ENCODE data around the gene INTS6L.
"Not testable (repeated sequence)": the region's sequence is repeated elsewhere in the genome, so short reads cannot be mapped to it uniquely, and the experiment has no call there.

INTS6L gene

DNA sequence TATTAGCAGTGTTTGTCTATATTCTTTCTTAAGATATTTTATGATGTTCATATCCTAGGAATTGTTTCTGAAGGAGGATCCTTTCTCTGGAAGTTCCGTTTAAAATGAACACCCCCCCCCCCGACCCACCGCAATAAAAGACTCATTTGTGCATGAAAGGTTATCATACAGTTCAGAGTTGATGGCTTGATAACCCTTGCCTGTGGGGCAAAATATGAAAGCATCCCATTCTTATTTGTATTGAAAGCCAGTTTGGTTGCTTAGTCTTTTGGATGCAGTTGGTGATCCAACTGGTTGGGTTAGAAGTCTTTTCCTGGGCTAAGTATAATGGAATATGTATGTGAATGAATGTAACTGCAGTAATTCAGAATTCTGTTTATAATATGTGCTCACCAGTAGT is 8.3 kb downstream of the INTS6L start:
- DNase-seq = no peak

DNA sequence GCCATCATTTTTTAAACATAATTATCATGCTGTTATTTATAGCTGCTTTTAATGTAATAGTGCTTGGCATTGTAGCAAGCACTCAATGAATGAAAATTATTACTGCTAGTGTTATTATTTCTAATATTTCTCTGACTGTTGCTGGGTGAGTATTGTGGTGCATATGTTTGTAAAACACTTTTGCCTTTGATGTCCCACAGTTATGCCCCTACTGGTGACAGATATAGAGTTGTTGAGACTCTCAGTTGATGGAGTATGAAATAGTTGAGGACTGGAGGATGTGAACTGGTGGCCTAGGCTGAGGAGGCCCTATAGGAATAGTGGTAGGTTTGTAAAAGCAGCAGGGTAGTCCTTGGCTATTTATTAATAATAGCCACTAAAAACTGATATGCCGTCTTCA is 9.6 kb downstream of the INTS6L start:
- DNase-seq = no peak

DNA sequence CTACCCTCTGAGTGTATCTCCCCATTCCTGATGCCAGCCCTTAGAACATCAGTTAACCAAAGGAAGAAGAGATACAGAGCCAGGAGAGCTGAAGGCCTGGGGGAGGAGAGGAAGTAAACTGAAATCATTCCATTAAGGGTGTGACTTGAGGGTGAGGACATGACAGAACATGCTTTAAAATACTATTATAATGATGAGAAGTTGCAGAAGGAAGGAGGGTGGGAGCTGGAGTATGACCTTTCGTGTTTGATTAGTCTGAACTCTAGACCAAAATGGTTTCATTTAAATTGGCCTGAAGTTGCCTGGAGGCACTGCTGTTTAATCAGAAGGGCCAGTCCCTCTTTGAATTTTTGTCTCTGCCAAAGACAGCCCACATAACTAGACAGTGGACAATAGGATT is 11.4 kb downstream of the INTS6L start:
- no peak for DNase-seq

DNA sequence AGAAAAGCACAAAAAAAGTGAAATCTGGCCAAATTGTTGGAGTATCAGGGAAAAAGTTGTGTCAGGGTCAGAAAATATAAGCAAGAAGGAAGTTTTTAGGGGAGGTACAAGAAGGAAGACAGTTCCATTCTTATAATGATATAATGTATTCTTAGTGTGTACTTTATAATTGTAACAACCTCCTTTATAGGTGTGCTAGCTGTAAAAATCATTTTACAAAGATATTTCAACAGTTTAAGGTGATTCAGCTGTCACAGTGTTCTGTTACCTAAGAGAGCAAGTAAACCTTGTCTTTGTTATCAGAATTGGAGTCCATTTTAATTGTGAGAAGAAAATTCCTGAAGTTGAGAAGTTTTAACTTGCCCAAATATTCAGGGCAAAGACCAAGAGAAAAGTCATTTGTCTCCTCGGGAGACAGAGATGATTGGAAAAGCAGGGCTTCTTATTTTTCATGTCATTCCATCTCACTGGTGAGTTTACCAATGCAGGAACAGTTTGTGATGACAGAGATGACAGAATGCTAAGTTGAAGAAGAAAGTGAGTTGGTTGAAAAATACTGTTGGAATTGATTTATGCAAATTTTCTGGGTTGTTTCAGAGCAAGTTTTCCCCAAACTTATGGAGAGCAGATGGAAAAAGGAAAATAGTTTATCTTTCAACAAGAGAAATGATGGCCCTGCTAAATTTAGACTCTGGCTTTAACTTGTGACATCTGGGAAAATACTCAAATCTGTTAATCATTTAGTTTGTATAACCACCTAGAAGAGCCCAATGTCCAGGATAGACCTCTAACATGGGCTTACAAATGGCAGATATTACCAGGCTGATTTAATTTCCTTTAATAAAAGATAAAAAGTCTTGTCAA is 14.8 kb downstream of the INTS6L start:
- DNase-seq = no peak

DNA sequence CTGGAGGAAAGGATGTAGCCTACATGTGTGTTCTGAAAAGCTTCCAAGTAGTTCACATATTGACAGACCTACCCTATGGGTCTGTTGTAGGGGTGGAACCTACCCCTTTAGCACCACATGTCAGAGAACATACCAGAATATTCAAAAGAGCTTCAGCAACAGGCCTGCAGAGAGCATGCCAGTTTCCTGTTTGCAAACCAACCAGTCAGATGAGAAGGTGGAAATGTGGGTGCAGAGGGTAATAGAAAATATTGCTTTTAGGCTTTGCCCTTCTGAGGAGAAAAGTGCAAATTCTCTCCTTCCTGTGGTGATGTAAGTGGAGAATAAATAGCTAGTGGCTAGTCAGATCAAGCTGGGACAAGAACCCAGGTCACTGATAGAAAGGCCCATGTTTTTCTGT is 16.4 kb downstream of the INTS6L start:
- DNase-seq = no peak

DNA sequence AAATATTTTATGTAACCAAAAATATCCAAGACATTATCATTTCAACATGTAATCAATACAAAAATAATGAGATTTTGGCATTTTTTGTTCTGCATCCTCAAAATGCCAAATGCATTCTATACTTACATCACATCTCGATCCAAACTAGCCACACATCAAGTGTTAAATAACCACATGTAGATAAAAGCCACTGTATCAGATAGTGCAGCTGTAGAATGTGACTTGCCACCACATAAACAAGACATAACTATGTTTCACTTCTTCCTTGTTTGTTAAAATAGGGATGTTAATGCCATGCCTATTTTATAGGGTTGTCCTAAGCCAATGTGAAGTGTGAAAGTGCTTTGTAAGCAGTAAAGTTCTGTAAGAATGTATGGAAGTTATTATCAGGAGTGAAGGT is 20.9 kb downstream of the INTS6L start:
- DNase-seq = no peak

DNA sequence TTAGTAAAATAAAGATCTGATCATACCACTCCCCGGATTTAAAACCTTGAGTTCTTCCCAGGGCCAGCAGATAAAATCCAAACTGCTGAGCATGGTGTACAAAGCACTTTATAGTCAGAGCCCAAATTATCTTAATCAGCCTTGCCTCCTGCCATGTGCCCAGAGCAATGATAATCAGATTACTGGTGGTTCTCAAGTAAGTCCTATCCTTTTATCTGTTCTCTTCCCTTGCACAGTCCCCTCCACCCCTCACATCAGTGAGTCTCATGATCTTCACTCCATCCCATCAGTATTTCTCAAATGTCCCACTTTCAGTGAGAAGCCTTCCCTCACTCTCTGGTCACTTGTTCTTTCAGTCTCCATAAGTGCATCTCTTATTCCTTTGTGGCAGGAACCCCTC is 22.7 kb downstream of the INTS6L start:
- DNase-seq = no peak

DNA sequence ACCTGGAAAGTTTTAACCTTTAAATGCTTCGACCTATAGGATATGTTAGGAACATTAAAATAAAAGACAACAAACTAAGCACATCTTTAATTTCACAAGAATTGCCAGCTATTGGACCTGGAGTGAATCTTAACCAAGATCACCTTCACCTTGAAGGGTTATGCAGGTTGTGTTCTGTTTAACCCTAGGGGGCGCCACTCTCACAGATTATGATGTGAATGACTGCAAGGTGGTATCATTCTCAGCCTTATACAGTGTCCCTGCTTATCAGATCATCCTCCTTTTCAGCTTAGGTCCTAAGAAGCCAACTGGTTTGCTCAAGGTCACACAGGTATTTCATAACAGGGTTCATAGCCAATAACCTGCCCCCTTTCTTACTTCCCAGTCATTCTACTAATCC is 23.5 kb downstream of the INTS6L start:
- peak; percentile 4 for DNase-seq

DNA sequence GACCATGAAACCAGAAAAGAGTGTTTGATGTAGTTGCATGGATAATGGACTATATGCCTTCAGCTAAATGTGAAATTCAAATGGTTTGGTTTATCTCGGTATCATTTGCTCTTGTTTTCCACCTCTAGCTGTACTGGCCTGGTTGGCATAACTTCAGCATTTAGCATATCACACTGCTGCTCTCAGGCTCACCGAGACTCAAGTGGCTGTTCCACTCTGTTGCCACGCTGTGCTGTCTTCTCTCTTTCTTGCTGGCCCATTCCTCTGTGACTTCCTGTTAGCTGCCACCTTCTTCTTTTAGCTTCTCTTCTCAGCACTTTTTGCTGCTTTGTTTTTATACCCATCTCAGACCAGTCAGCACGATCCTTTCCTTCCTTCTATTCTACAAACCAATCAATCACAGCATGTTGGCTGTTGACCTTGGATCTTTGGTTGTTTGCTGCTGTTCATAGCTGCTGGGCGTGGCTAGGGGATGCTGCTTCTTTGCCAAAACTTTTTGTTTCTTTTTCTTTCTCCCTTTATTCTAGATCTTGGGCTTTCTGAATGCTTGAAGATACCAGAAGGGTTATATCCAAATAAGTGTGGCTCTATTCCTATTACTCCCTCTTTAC is 24.0 kb downstream of the INTS6L start:
- no peak for DNase-seq

DNA sequence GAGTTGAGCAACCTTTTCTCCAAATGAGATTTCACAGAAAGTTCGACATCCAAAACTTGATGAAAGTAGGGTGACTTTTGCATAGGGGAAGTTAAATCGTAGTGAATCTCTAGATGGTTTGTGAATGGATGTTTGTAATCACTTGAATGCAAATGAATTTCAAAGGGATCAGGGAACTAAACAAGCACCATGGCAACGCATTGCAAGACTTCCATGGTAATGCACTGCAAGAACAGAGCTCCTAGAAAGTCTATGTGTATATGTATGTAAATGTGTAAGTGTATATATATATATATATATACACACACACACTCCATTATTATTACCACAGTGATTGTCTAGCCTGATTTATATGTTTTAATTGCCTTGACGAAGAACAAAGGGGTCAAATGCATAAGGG is 27.3 kb downstream of the INTS6L start:
- no peak for DNase-seq

DNA sequence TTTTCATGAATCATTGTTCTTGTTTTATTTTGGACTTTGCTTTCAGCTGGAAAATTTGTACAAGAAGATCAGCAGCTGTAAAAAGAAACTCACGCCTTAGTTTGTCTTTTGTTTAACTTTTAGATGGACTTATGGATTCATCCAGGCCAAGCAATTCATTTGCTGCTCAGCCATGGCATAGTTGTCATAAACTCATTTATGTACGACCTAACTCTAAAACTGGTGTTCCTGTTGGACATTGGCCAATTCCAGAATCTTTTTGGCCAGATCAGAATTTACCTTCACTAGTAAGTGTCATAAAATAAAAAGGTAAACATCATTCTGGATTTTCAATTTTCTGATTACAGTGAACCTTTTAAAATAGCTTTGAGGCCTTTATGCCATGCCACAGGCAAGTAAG is 29.1 kb downstream of the INTS6L start:
- no peak for DNase-seq

DNA sequence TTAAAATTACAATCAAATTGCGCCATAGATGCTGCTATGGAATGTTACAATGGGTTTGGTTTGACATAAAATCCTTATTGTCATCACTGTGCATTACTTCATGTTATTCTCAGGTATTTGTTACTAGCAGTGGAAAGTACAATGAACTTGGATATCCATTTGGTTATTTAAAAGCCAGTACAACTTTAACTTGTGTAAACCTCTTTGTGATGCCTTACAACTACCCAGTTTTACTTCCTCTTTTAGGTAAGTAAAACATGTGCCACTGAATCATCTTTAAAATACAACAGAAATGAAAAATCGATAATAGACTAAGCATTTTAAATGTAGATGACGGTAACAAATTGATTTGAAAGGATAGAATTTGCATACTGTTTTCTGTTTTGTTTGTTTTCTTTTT is 35.6 kb downstream of the INTS6L start:
- no peak for DNase-seq

DNA sequence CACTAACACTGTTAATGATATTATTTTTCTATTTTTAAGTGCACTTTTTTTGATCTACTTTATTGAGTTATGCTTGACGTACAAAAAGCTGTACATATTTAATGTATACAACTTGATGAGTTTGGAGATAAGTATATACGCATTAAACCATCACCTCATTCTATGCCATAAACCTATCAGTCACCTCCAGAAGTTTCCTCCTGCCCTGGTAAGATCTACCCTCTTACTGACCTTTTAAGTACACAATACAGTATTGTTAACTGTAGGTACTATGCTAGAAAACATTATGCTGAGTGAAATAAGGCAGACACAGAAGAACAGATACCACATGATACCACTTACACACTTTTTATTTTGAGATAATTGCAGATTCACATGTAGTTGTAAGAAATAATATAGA is 36.9 kb downstream of the INTS6L start:
- no peak for DNase-seq

DNA sequence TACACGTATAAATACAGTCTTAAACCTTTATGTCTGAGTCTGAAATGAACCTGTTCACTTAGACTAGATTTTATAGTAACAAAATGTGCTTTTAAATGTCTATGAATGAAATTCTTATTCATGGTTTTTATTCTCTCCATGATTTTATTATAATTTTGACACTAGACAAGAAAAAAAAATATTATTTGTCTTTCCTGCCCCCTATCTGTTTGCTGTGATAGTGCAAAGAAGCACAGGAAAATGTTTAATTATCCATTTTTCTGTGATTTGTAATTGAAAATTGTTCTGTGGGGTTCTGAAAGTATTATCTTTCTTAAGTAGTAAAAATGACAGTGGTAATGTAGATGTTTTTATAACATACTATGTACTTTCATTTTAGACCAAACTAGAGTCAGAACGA is 52.0 kb downstream of the INTS6L start:
- no peak for DNase-seq

DNA sequence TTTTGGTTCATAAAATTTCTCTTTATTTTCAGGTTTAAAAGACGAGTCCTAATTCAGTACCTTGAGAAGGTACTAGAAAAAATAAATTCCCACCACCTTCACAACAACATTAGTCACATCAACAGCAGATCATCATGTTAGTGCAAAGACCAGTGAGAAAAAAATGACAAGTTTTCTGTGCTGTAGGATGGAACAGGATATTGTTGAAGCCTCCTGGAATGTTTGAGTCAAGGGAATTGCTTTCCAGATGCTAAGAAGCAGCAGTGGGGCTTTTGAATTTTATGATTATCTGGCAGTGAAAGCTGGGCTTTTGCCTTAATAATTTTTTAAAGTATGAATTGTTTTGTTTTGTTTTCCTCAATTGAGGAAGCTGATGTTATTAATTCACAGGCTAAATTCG is 61.0 kb downstream of the INTS6L start:
- DNase-seq = no peak

DNA sequence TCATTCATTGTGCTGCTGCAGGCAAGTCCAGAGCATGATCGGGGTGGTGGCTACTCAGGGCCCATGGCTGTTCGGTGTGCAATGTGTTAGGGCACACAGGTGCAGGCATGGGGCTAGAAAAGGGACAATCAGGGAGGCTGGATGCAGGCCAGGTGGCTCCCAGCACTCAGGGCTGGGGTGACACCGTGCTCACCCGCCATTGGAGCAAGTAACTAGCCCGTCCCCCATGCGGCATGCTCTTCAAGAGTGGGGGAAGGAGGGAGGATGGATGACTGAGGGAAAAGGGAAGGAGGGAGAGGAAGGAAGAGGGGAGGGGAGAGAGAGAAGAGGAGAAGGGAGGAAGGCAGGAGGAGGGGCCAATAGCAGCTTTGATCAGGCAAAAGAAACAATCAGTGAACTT is 64.7 kb downstream of the INTS6L start:
- DNase-seq = no peak

DNA sequence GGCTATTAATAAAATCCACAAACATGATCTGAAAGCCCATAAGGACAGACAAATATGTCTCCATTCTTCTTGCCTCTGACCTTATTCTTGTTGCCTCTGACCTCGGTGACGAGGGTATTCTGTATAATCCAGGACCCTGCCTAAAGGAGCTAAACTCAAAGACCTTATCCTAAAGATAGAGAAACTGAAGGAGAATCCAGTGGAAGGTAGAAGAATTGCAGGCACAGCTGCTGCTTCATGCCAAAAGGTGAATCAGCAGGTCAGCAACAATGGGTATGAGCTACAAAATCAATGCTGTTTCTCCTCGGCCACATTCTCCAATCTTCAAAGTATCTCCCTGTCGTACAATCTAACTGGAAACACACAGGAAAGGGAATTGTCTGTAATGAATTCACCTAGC is 71.4 kb downstream of the INTS6L start:
- DNase-seq = no peak

DNA sequence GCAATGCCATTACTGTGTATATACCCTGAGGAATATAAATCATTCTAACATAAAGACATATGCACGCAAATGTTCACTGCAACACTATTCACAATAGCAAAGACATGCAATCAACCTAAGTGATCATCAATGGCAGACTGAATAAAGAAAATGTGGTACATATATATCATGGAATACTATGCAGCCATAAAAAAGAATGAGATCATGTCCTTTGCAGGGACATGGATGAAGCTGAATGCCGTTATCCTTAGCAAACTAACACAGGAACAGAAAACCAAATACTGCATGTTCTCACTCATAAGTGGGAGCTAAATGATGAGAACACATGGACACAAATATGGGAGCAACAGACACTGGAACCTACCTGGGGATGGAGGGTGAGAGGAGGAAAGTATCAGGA is 73.6 kb downstream of the INTS6L start:
- not testable (repeated sequence) for DNase-seq

DNA sequence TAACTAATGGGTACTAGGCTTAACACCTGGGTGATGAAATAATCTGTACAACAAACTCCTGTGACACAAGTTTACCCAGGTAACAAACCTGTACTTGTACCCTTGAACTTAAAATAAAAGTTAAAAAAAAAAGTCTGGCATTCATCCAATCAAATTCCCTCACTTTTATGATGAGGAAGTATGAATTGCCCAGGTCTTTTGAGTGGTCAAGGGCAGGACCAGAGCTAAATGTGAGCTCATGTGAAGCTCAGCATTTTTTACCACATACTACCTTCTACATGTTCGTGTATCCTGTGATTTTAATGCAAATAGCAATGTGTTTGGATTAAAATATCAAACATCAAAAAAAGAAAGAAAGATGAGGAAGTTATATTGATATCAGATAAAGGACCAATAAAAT is 74.0 kb downstream of the INTS6L start:
- not testable (repeated sequence) for DNase-seq

DNA sequence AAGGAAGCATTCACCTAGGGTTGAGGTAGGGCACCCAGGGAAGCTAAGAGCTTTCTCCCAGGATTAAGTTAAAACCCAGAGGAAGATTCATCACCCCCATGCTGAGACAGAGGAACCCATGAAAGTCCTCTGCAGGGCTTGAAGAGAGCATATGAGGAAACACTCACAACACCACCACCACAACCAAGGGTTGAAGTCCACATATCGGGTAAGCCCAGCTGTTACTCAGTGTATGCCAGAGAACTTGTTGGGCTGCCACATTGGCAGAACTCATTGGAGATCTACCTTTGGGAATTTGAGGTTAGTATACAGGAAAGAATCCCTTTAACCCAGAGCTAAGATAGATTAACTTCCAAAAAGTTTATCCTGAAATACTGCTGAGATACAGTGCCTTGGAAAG is 75.1 kb downstream of the INTS6L start:
- DNase-seq = no peak

DNA sequence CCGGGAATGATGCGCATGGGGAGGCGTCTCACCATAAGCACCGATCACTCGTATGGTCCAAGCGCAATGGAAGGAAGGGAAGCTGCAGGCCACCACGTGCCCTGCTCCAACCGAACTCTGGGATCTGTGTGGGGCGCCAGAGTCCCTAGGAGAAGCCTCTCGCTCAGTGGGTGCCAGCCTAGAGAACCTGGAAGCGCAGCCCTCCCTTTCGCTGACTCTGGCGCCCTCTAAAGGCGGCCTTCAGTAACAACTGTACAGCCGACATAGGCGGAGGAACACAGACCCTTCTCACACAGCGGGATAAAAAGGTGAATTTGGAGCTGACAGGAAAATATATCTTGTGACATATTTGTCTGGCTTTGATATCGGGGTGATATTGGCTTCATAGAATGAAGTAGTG is 76.0 kb downstream of the INTS6L start:
- DNase-seq = peak; percentile 14

DNA sequence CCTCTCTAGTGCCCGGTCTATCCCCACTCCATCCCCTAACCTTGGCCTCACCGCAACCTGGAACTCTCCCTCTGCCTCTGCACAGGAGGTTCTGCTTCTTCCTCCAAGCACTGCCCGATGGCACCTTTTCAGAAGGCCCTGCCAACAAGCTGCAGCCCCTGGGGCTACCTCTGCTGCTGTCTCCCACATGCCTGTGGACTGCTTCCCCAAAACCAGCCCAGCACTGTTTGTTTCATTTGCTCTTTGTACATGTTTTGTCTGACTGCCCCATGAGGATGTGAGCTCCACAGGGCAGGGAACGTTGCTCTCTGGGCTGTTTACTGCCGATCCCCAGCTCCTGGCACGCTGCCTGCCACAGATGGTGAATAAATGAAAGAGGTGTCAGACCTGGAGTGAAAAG is 85.4 kb downstream of the INTS6L start:
- no peak for DNase-seq

DNA sequence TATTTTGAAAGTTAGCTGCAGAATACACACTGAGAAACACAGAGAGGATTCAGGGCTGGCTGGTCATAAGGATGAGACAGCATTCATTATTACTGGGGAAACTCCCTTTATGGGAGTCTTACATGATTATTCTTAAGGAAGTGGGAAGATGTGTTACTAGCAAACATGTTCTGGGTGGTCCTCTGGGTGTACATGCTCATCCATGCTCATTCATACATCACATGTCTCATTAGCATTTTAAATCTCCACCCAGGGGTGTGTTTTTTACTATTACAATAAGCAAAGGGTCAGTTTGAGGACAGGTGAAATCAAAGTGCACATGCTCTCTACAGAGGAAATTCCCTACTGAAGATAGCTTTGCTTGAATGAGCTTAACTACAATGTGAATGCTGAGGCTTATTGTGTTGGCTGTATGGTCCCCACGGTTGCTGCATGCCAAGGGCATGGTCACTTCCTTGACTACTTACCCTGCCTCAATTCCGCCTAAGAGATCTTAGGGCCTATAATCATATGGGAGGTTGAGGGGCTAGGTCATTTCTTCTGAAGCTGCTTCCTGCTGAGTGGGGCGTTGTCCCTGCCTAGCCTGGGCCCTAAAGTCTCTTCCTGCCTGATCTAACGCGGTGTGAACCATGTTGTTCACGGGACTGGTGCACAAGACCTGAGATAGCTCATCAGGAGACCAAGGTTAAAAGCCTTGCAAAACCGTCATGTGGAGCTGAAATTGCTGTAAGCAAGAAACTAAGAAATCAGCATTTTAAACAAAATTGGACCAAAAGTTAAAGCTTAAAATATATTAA is 104.1 kb downstream of the INTS6L start:
- not testable (repeated sequence) for DNase-seq

DNA sequence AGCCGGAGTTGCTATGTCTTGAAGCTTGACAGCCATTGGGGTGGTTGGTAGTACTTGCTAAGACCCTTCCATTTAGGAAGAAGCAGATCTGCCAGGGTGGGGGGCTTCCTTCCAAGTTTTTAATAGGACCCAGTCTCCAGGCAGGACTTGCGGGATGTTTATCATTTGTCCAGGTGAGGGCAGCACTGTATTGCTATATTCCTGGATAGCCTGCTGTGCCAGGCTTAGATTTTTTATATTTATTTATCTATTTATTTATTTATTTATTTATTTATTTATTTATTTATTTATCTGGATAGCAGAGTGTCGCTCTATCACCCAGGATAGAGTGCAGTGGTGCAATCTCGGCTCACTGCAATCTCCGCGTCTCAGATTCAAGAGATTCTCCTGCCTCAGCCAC is 105.5 kb downstream of the INTS6L start:
- DNase-seq = no peak
